HEK293 (cell line): ENCODE results near the gene PRRT2.

Experiments
- BCL11B ChIP-seq: fragments of 450-650 bp; formaldehyde crosslinking; IDR thresholded peaks from 2 replicates; pipeline ENCODE4 v1.5.1; 2016; ENCODE audit warnings: low read depth, missing biosample characterization, missing genetic modification characterization
- HOXA7 ChIP-seq: sonication (generic); formaldehyde crosslinking; IDR thresholded peaks from 2 replicates; pipeline ENCODE4 v1.8.1; 2022; ENCODE audit warnings: missing genetic modification reagents, borderline replicate concordance
- TRIM28 ChIP-seq: IDR thresholded peaks from 2 replicates; pipeline ENCODE4 v1.6.1; 2011; ENCODE audit warnings: low read length, control low read depth, borderline replicate concordance
- ZBTB1 ChIP-seq: fragments of 450-650 bp; formaldehyde crosslinking; IDR thresholded peaks from 2 replicates; pipeline ENCODE4 v1.5.1; 2016; ENCODE audit warnings: missing biosample characterization, missing genetic modification characterization
- ZFHX2 ChIP-seq: fragments of 450-650 bp; formaldehyde crosslinking; conservative IDR thresholded peaks from 2 replicates; pipeline ENCODE4 v1.5.1; 2016; ENCODE audit warnings: missing biosample characterization, missing genetic modification characterization
- ZFP3 ChIP-seq: fragments of 450-650 bp; formaldehyde crosslinking; IDR thresholded peaks from 2 replicates; pipeline ENCODE4 v1.5.1; 2016; ENCODE audit warnings: low read depth, missing biosample characterization, missing genetic modification characterization
- ZNF391 ChIP-seq: fragments of 450-650 bp; formaldehyde crosslinking; IDR thresholded peaks from 2 replicates; pipeline ENCODE4 v1.5.1; 2016; ENCODE audit warnings: low read depth, missing biosample characterization, missing genetic modification characterization, borderline replicate concordance
- ZNF416 ChIP-seq: fragments of 450-650 bp; formaldehyde crosslinking; IDR thresholded peaks from 2 replicates; pipeline ENCODE4 v1.5.1; 2016; ENCODE audit warnings: missing biosample characterization, missing genetic modification characterization
- ZNF623 ChIP-seq: fragments of 450-650 bp; formaldehyde crosslinking; IDR thresholded peaks from 2 replicates; pipeline ENCODE4 v1.5.1; 2016; ENCODE audit warnings: missing biosample characterization, missing genetic modification characterization
- ZNF624 ChIP-seq: fragments of 450-650 bp; formaldehyde crosslinking; IDR thresholded peaks from 2 replicates; pipeline ENCODE4 v1.5.1; 2017; ENCODE audit warnings: missing biosample characterization, missing genetic modification characterization
- TF ChIP-seq, protein P1 (sequence below): fragments of 450-650 bp; formaldehyde crosslinking; optimal IDR thresholded peaks from 2 replicates; pipeline ENCODE3; 2016; ENCODE audit warnings: missing biosample characterization, mild to moderate bottlenecking, missing genetic modification characterization
- TF ChIP-seq, protein P2 (sequence below): fragments of 450-650 bp; formaldehyde crosslinking; conservative IDR thresholded peaks from 2 replicates; pipeline ENCODE4 v1.5.1; 2016; ENCODE audit warnings: low read depth, missing biosample characterization, missing genetic modification characterization
- TF ChIP-seq, protein P3 (sequence below): fragments of 450-650 bp; formaldehyde crosslinking; IDR thresholded peaks from 2 replicates; pipeline ENCODE4 v1.5.1; 2016; ENCODE audit warnings: missing biosample characterization, missing genetic modification characterization, low read depth
- TF ChIP-seq, protein P4 (sequence below): fragments of 450-650 bp; formaldehyde crosslinking; IDR thresholded peaks from 2 replicates; pipeline ENCODE4 v1.5.1; 2016; ENCODE audit warnings: missing biosample characterization, missing genetic modification characterization
- TF ChIP-seq, protein P5 (sequence below): fragments of 450-650 bp; formaldehyde crosslinking; IDR thresholded peaks from 2 replicates; pipeline ENCODE4 v1.5.1; 2017; ENCODE audit warnings: missing biosample characterization, missing genetic modification characterization
- TF ChIP-seq, protein P6 (sequence below): fragments of 450-650 bp; formaldehyde crosslinking; IDR thresholded peaks from 2 replicates; pipeline ENCODE4 v1.5.1; 2016; ENCODE audit warnings: missing biosample characterization, missing genetic modification characterization
- TF ChIP-seq, protein P7 (sequence below): fragments of 450-650 bp; formaldehyde crosslinking; IDR thresholded peaks from 2 replicates; pipeline ENCODE4 v1.5.1; 2016; ENCODE audit warnings: missing biosample characterization, missing genetic modification characterization

Gene PRRT2

DNA sequence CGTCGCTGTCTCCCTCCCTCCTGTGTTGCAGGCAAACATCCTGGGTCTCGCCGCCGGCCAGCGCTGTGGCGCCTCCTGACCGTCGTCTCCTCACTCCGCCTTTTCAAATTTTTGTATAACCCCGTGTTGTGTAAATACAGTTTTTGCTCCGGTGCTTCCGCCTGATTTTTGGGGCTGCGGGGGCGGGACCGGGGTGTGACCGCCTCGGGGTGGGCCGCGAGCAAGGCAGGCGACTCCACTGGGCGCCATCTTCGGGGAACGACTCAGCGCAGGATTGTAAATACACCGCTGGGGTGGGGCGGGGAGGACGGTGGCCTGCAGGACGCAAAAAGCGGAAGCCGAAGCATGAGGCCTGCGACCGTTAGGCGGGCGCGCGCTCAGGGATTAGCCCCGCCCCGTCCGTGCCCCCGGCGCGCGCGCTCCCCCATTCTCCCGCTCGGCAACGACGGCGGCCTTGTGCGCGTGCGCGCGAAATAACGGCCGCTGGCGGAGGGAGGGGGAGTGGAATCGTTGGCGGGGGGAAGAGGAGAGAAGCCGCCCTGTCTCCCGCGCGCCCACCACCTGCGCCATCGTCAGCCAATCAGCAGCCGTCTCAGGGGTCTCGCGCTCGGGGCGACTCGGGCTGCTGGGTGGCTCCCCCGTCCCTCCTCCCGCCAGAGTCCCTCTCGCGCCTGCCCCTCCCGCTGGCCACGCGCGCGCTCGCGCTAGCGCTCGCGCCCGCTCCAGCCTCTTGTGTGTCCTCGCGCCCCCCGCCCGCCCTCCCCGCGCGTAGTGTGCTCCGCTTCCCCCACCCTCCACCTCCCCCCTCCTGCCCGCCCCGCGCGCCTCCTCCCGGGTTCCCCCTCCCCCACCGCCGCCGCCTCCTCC lies 6.5 kb upstream of the PRRT2 start (continued):
- TF ChIP-seq TRIM28: no peak
- TF ChIP-seq, protein P1, sequence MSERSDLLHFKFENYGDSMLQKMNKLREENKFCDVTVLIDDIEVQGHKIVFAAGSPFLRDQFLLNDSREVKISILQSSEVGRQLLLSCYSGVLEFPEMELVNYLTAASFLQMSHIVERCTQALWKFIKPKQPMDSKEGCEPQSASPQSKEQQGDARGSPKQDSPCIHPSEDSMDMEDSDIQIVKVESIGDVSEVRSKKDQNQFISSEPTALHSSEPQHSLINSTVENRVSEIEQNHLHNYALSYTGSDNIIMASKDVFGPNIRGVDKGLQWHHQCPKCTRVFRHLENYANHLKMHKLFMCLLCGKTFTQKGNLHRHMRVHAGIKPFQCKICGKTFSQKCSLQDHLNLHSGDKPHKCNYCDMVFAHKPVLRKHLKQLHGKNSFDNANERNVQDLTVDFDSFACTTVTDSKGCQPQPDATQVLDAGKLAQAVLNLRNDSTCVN (tag by site-specific recombination): peak; percentile 100
- TF ChIP-seq ZNF624: no peak
- TF ChIP-seq, protein P2, sequence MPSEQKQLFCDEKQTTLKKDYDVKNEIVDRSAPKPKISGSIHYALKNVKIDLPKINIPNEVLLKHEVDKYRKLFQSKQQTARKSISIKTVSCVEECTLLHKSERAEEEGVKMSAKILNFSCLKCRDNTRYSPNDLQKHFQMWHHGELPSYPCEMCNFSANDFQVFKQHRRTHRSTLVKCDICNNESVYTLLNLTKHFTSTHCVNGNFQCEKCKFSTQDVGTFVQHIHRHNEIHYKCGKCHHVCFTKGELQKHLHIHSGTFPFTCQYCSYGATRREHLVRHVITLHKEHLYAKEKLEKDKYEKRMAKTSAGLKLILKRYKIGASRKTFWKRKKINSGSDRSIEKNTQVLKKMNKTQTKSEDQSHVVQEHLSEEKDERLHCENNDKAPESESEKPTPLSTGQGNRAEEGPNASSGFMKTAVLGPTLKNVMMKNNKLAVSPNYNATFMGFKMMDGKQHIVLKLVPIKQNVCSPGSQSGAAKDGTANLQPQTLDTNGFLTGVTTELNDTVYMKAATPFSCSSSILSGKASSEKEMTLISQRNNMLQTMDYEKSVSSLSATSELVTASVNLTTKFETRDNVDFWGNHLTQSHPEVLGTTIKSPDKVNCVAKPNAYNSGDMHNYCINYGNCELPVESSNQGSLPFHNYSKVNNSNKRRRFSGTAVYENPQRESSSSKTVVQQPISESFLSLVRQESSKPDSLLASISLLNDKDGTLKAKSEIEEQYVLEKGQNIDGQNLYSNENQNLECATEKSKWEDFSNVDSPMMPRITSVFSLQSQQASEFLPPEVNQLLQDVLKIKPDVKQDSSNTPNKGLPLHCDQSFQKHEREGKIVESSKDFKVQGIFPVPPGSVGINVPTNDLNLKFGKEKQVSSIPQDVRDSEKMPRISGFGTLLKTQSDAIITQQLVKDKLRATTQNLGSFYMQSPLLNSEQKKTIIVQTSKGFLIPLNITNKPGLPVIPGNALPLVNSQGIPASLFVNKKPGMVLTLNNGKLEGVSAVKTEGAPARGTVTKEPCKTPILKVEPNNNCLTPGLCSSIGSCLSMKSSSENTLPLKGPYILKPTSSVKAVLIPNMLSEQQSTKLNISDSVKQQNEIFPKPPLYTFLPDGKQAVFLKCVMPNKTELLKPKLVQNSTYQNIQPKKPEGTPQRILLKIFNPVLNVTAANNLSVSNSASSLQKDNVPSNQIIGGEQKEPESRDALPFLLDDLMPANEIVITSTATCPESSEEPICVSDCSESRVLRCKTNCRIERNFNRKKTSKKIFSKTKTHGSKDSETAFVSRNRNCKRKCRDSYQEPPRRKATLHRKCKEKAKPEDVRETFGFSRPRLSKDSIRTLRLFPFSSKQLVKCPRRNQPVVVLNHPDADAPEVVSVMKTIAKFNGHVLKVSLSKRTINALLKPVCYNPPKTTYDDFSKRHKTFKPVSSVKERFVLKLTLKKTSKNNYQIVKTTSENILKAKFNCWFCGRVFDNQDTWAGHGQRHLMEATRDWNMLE (tag by site-specific recombination): peak; percentile 14; the same call in 1 of the 2 replicates
- TF ChIP-seq, protein P3, sequence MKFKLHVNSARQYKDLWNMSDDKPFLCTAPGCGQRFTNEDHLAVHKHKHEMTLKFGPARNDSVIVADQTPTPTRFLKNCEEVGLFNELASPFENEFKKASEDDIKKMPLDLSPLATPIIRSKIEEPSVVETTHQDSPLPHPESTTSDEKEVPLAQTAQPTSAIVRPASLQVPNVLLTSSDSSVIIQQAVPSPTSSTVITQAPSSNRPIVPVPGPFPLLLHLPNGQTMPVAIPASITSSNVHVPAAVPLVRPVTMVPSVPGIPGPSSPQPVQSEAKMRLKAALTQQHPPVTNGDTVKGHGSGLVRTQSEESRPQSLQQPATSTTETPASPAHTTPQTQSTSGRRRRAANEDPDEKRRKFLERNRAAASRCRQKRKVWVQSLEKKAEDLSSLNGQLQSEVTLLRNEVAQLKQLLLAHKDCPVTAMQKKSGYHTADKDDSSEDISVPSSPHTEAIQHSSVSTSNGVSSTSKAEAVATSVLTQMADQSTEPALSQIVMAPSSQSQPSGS (tag by site-specific recombination): no peak
- TF ChIP-seq HOXA7: no peak
- TF ChIP-seq, protein P4, sequence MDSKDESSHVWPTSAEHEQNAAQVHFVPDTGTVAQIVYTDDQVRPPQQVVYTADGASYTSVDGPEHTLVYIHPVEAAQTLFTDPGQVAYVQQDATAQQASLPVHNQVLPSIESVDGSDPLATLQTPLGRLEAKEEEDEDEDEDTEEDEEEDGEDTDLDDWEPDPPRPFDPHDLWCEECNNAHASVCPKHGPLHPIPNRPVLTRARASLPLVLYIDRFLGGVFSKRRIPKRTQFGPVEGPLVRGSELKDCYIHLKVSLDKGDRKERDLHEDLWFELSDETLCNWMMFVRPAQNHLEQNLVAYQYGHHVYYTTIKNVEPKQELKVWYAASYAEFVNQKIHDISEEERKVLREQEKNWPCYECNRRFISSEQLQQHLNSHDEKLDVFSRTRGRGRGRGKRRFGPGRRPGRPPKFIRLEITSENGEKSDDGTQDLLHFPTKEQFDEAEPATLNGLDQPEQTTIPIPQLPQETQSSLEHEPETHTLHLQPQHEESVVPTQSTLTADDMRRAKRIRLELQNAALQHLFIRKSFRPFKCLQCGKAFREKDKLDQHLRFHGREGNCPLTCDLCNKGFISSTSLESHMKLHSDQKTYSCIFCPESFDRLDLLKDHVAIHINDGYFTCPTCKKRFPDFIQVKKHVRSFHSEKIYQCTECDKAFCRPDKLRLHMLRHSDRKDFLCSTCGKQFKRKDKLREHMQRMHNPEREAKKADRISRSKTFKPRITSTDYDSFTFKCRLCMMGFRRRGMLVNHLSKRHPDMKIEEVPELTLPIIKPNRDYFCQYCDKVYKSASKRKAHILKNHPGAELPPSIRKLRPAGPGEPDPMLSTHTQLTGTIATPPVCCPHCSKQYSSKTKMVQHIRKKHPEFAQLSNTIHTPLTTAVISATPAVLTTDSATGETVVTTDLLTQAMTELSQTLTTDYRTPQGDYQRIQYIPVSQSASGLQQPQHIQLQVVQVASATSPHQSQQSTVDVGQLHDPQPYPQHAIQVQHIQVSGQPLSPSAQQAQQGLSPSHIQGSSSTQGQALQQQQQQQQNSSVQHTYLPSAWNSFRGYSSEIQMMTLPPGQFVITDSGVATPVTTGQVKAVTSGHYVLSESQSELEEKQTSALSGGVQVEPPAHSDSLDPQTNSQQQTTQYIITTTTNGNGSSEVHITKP (tag by site-specific recombination): peak; percentile 95
- TF ChIP-seq ZNF391 (tag by site-specific recombination): peak; percentile 95; the same call in 1 of the 2 replicates
- peak; percentile 76 for TF ChIP-seq ZFHX2
- TF ChIP-seq, protein P5, sequence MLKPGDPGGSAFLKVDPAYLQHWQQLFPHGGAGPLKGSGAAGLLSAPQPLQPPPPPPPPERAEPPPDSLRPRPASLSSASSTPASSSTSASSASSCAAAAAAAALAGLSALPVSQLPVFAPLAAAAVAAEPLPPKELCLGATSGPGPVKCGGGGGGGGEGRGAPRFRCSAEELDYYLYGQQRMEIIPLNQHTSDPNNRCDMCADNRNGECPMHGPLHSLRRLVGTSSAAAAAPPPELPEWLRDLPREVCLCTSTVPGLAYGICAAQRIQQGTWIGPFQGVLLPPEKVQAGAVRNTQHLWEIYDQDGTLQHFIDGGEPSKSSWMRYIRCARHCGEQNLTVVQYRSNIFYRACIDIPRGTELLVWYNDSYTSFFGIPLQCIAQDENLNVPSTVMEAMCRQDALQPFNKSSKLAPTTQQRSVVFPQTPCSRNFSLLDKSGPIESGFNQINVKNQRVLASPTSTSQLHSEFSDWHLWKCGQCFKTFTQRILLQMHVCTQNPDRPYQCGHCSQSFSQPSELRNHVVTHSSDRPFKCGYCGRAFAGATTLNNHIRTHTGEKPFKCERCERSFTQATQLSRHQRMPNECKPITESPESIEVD (tag by site-specific recombination): peak; percentile 68; the same call in 1 of the 2 replicates
- peak; percentile 36; the same call in 1 of the 2 replicates for TF ChIP-seq BCL11B
- 0 out of 2 replicates have a peak, but pooled peaks have one; percentile 50 for TF ChIP-seq ZBTB1 (tag by site-specific recombination)
- peak; percentile 7; the same call in 1 of the 2 replicates for TF ChIP-seq ZNF623 (tag by site-specific recombination)
- TF ChIP-seq, protein P6, sequence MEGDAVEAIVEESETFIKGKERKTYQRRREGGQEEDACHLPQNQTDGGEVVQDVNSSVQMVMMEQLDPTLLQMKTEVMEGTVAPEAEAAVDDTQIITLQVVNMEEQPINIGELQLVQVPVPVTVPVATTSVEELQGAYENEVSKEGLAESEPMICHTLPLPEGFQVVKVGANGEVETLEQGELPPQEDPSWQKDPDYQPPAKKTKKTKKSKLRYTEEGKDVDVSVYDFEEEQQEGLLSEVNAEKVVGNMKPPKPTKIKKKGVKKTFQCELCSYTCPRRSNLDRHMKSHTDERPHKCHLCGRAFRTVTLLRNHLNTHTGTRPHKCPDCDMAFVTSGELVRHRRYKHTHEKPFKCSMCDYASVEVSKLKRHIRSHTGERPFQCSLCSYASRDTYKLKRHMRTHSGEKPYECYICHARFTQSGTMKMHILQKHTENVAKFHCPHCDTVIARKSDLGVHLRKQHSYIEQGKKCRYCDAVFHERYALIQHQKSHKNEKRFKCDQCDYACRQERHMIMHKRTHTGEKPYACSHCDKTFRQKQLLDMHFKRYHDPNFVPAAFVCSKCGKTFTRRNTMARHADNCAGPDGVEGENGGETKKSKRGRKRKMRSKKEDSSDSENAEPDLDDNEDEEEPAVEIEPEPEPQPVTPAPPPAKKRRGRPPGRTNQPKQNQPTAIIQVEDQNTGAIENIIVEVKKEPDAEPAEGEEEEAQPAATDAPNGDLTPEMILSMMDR (tag by site-specific recombination): peak; percentile 84
- TF ChIP-seq, protein P7, sequence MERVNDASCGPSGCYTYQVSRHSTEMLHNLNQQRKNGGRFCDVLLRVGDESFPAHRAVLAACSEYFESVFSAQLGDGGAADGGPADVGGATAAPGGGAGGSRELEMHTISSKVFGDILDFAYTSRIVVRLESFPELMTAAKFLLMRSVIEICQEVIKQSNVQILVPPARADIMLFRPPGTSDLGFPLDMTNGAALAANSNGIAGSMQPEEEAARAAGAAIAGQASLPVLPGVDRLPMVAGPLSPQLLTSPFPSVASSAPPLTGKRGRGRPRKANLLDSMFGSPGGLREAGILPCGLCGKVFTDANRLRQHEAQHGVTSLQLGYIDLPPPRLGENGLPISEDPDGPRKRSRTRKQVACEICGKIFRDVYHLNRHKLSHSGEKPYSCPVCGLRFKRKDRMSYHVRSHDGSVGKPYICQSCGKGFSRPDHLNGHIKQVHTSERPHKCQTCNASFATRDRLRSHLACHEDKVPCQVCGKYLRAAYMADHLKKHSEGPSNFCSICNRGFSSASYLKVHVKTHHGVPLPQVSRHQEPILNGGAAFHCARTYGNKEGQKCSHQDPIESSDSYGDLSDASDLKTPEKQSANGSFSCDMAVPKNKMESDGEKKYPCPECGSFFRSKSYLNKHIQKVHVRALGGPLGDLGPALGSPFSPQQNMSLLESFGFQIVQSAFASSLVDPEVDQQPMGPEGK (tag by site-specific recombination): peak; percentile 100
- no peak; the same call in 1 of the 2 replicates for TF ChIP-seq ZNF416 (tag by site-specific recombination)
- no peak for TF ChIP-seq ZFP3
